AG09309 (cell line): ENCODE data around the gene TTLL8.

Experiments used
- DNase-seq: peaks from one replicate; pipeline ENCODE4 v3.0.0-alpha.2; 2010; ENCODE audit warnings: low read depth
- H3K4me3 ChIP-seq: 2 replicates; pipeline ENCODE4 v1.5.1; 2011; ENCODE audit warnings: mild to moderate bottlenecking, low read depth, low read length, moderate library complexity; ENCODE audit not compliant: control insufficient read depth
- CTCF ChIP-seq: IDR thresholded peaks from 2 replicates; pipeline ENCODE4 v1.5.1; 2011; ENCODE audit warnings: mild to moderate bottlenecking, low read depth, low read length, inconsistent platforms; ENCODE audit not compliant: insufficient read depth, control insufficient read depth; ENCODE audit errors: missing control alignments

TTLL8 gene

GRCh38 chr22:50012211-50013181, 45.6 kb downstream of the TTLL8 start, which contains the start of gene IL17REL:
Gene IL17REL (minus strand): TSS chr22:50012765. CDS start chr22:50012646, 119 bp downstream.
- peak; percentile 37 for TF ChIP-seq CTCF
- no peak within 1 kb of the TSS for H3K4me3 ChIP-seq
- no peak for DNase-seq

- H3K4me3 ChIP-seq, result no peak overlapping the region
- DNase-seq, result no peak
- no peak for TF ChIP-seq CTCF
Observed at GRCh38 chr22:50011447-50012210, 46.5 kb downstream of the TTLL8 start.

GRCh38 chr22:50010676-50011446, 47.2 kb downstream of the TTLL8 start:
- H3K4me3 ChIP-seq, result no peak overlapping the region
- TF ChIP-seq CTCF, result no peak
- no peak for DNase-seq

- no peak for TF ChIP-seq CTCF
- no peak for DNase-seq
- H3K4me3 ChIP-seq, result no peak overlapping the region
Observed at GRCh38 chr22:50009765-50010675, 48.1 kb downstream of the TTLL8 start.

GRCh38 chr22:50009251-50009650, 48.8 kb downstream of the TTLL8 start:
- no peak for DNase-seq
- no peak overlapping the region for H3K4me3 ChIP-seq
- no peak for TF ChIP-seq CTCF
